ENCODE data around the gene MAPK8.
"Not testable (repeated sequence)": the region's sequence is repeated elsewhere in the genome, so short reads cannot be mapped to it uniquely, and the experiment has no call there.

The MAPK8 gene

GRCh38 chr10:48340734-48341133, 34.3 kb downstream of the MAPK8 start:
- DNase-seq: no peak

- DNase-seq: no peak
Observed at GRCh38 chr10:48343106-48343505, 36.6 kb downstream of the MAPK8 start.

- no peak for DNase-seq
Observed at GRCh38 chr10:48343921-48344598, 37.6 kb downstream of the MAPK8 start.

- not testable (repeated sequence) for DNase-seq
Observed at GRCh38 chr10:48346248-48346647, 39.8 kb downstream of the MAPK8 start.

GRCh38 chr10:48347539-48347938, 41.1 kb downstream of the MAPK8 start:
- DNase-seq: not testable (repeated sequence)

GRCh38 chr10:48347943-48348342, 41.5 kb downstream of the MAPK8 start:
- DNase-seq: not testable (repeated sequence)

- DNase-seq: no peak
Observed at GRCh38 chr10:48353246-48353645, 46.8 kb downstream of the MAPK8 start.

GRCh38 chr10:48357631-48358030, 51.2 kb downstream of the MAPK8 start:
- DNase-seq: no peak

- DNase-seq: no peak
Observed at GRCh38 chr10:48358162-48358561, 51.7 kb downstream of the MAPK8 start.

GRCh38 chr10:48358838-48359237, 52.4 kb downstream of the MAPK8 start:
- DNase-seq: no peak

GRCh38 chr10:48361176-48361575, 54.7 kb downstream of the MAPK8 start:
- DNase-seq: no peak

- peak; percentile 72 for DNase-seq
Observed at GRCh38 chr10:48363617-48364355, 57.3 kb downstream of the MAPK8 start.

GRCh38 chr10:48364659-48365405, 58.4 kb downstream of the MAPK8 start:
- DNase-seq: peak; percentile 57

- DNase-seq: no peak
Observed at GRCh38 chr10:48365668-48366067, 59.2 kb downstream of the MAPK8 start.

- no peak for DNase-seq
Observed at GRCh38 chr10:48366261-48366660, 59.8 kb downstream of the MAPK8 start.

- DNase-seq: no peak
Observed at GRCh38 chr10:48369501-48369900, 63.0 kb downstream of the MAPK8 start.

- no peak for DNase-seq
Observed at GRCh38 chr10:48377751-48378530, 71.5 kb downstream of the MAPK8 start.

GRCh38 chr10:48378675-48379074, 72.2 kb downstream of the MAPK8 start:
- DNase-seq: no peak

GRCh38 chr10:48381971-48382370, 75.5 kb downstream of the MAPK8 start:
- no peak for DNase-seq

GRCh38 chr10:48382982-48383381, 76.5 kb downstream of the MAPK8 start:
- no peak for DNase-seq

- DNase-seq: no peak
Observed at GRCh38 chr10:48383393-48383792, 76.9 kb downstream of the MAPK8 start.

- no peak for DNase-seq
Observed at GRCh38 chr10:48384699-48384982, 78.2 kb downstream of the MAPK8 start.

- no peak for DNase-seq
Observed at GRCh38 chr10:48389272-48389671, 82.8 kb downstream of the MAPK8 start.
